Stomach (tissue), 4 donors: ENCODE results near the gene ADM2.

Source experiments
- POLR2AphosphoS5 ChIP-seq, 3 donors: sonication (generic); formaldehyde crosslinking; IDR thresholded peaks; one replicate each; pipeline ENCODE4 v1.6.1; 2016; ENCODE audit warnings: antibody characterized with exemption in 3 of 3
- TF ChIP-seq, protein P1 (sequence below), 7 experiments: fragments of 450-650 bp in 4 of 7; fragments of 200-600 bp in 3 of 7; sonication (generic) in 3 of 7; IDR thresholded peaks; one replicate each; pipeline ENCODE4 v1.5.1; 2016 to 2019; ENCODE audit warnings: antibody characterized with exemption in 7 of 7, control low read depth in 2 of 7, mild to moderate bottlenecking in 1 of 7

DNA sequence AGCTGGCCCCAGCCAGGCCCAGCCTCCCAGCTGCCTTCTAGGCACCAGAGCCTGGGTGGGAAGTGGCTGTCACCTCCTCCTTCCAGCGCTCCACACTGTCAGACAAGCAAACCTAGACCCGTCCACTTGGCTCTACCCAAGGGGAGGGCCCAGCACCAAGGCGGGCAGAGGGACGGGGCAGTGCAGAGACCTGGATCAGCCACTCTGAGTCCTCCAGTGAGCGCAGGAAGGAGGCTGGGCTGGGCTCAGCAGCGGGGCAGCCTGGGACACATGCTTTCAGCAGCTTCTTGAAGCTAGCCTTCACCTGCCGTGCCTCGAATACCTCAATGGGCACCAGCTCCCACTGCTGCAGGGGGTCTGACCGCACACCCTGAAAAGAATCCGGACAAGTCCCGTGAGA lies 25.3 kb upstream of the ADM2 start:
- TF ChIP-seq, protein P1, sequence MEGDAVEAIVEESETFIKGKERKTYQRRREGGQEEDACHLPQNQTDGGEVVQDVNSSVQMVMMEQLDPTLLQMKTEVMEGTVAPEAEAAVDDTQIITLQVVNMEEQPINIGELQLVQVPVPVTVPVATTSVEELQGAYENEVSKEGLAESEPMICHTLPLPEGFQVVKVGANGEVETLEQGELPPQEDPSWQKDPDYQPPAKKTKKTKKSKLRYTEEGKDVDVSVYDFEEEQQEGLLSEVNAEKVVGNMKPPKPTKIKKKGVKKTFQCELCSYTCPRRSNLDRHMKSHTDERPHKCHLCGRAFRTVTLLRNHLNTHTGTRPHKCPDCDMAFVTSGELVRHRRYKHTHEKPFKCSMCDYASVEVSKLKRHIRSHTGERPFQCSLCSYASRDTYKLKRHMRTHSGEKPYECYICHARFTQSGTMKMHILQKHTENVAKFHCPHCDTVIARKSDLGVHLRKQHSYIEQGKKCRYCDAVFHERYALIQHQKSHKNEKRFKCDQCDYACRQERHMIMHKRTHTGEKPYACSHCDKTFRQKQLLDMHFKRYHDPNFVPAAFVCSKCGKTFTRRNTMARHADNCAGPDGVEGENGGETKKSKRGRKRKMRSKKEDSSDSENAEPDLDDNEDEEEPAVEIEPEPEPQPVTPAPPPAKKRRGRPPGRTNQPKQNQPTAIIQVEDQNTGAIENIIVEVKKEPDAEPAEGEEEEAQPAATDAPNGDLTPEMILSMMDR (IDR thresholded peaks at IDR 0.05) = no peak
- TF ChIP-seq POLR2AphosphoS5 (IDR thresholded peaks at IDR 0.05) = no peak
